H1 (cell line): Measurements from ENCODE around the gene ARRDC1. TPM values are rescaled to one million over a fixed set of nuclear protein-coding genes. Genes with fewer than 3 reads are reported as not detected.

Experiments
- CTCF ChIA-PET: fragments of 300-600 bp; sonication (Branson Sonifier 250); formaldehyde crosslinking; loops from one replicate; lab custom pipeline; 2021; ENCODE audit not compliant: partially characterized antibody; lab: Charles Lee
- POLR2A ChIA-PET: fragments of 300-600 bp; sonication (Branson Sonifier 250); formaldehyde crosslinking; loops from one replicate; lab custom pipeline; 2021; ENCODE audit warnings: inconsistent platforms; ENCODE audit not compliant: partially characterized antibody; lab: Charles Lee
- DNase-seq, 2 experiments: peaks; one replicate each; pipeline versions ENCODE4 v3.0.0 to v3.0.0-alpha.2; 2010 to 2022; ENCODE audit warnings: low spot score in 2 of 2, low read depth in 1 of 2, mixed read lengths in 1 of 2
- FAIRE-seq: peaks from 2 replicates; lab custom pipeline; 2011; peaks lifted over from hg19 to GRCh38; lab: Jason Lieb, UNC
- H2AFZ ChIP-seq: 2 replicates; pipeline ENCODE4 v1.8.1; 2012; ENCODE audit warnings: low read length, inconsistent platforms
- H2AK5ac ChIP-seq: 2 replicates; pipeline ENCODE4 v1.6.1; 2013; ENCODE audit warnings: low read depth, low read length
- H2BK120ac ChIP-seq: replicated peaks from 2 replicates; pipeline ENCODE3; 2013; ENCODE audit warnings: low read depth, low read length, inconsistent platforms
- H2BK12ac ChIP-seq: 2 replicates; pipeline ENCODE4 v1.6.1; 2013; ENCODE audit warnings: low read depth, low read length
- H2BK15ac ChIP-seq: 2 replicates; pipeline ENCODE4 v1.6.1; 2013; ENCODE audit warnings: low read length
- H2BK20ac ChIP-seq: 2 replicates; pipeline ENCODE4 v1.6.1; 2013; ENCODE audit warnings: low read length
- H2BK5ac ChIP-seq: 2 replicates; pipeline ENCODE4 v1.6.1; 2013; ENCODE audit warnings: low read depth, low read length
- H3K14ac ChIP-seq: 2 replicates; pipeline ENCODE4 v1.6.1; 2013; ENCODE audit warnings: inconsistent platforms; ENCODE audit not compliant: insufficient read length
- H3K18ac ChIP-seq: 2 replicates; pipeline ENCODE4 v1.6.1; 2013; ENCODE audit warnings: low read length; ENCODE audit errors: extremely low read depth
- H3K23ac ChIP-seq: 2 replicates; pipeline ENCODE4 v1.6.1; 2013; ENCODE audit warnings: inconsistent platforms; ENCODE audit not compliant: insufficient read length
- H3K23me2 ChIP-seq: 2 replicates; pipeline ENCODE4 v1.6.1; 2013; ENCODE audit warnings: low read depth, low read length
- H3K27ac ChIP-seq: 2 replicates; pipeline ENCODE4 v1.6.1; 2011; ENCODE audit warnings: low read depth, low read length, inconsistent platforms
- H3K27me3 ChIP-seq, 4 experiments: replicated peaks in 1 of 4; 1 replicate in 1 of 4; 2 replicates in 3 of 4; pipeline versions ENCODE4 v1.6.1 to v1.8.1; 2011 to 2013; ENCODE audit warnings: low read length in 3 of 4, mild to moderate bottlenecking in 3 of 4, inconsistent platforms in 2 of 4, mixed read lengths in 2 of 4, moderate library complexity in 1 of 4; ENCODE audit not compliant: control insufficient read depth in 3 of 4, insufficient read depth in 3 of 4; ENCODE audit errors: extremely low read depth in 1 of 4
- H3K36me3 ChIP-seq, 4 experiments: 2 replicates each; pipeline versions ENCODE4 v1.6.1 to v1.8.1; 2011 to 2013; ENCODE audit warnings: mild to moderate bottlenecking in 4 of 4, low read length in 3 of 4, moderate library complexity in 2 of 4, control low read depth in 1 of 4, inconsistent platforms in 1 of 4; ENCODE audit not compliant: insufficient read depth in 4 of 4, control insufficient read depth in 2 of 4
- H3K4ac ChIP-seq: replicated peaks from 2 replicates; pipeline ENCODE3; 2013; ENCODE audit warnings: low read length, low read depth, mixed read lengths, inconsistent platforms; ENCODE audit not compliant: insufficient read length
- H3K4me1 ChIP-seq, 4 experiments: replicated peaks in 1 of 4; 1 replicate in 1 of 4; 2 replicates in 3 of 4; pipeline versions ENCODE4 v1.6.1 to v1.8.1; 2011 to 2013; ENCODE audit warnings: low read length in 3 of 4, inconsistent platforms in 2 of 4, mixed read lengths in 1 of 4; ENCODE audit not compliant: insufficient read depth in 4 of 4, control insufficient read depth in 3 of 4
- H3K4me2 ChIP-seq, 2 experiments: 2 replicates each; pipeline versions ENCODE4 v1.6.1 to v1.8.1; 2011 to 2013; ENCODE audit warnings: low read depth in 2 of 2, low read length in 2 of 2, control low read depth in 1 of 2, inconsistent platforms in 1 of 2, mild to moderate bottlenecking in 1 of 2; ENCODE audit not compliant: insufficient read depth in 1 of 2
- H3K4me3 ChIP-seq, 4 experiments: fragments of 200-600, 300-600 bp in 1 of 4; sonication (generic), shearing (Covaris generic), sonication (Bioruptor Twin) in 1 of 4; 2 replicates each; pipeline versions ENCODE4 v1.5.1 to v1.8.1; 2011 to 2016; ENCODE audit warnings: low read length in 4 of 4, low read depth in 3 of 4, control low read depth in 2 of 4, inconsistent platforms in 2 of 4, mild to moderate bottlenecking in 2 of 4, mixed read lengths in 1 of 4, moderate library complexity in 1 of 4; ENCODE audit not compliant: insufficient read depth in 2 of 4; ENCODE audit errors: extremely low read depth in 1 of 4
- H3K56ac ChIP-seq: replicated peaks from 2 replicates; pipeline ENCODE3; 2013; ENCODE audit warnings: low read depth, mild to moderate bottlenecking, mixed read lengths, low read length, inconsistent platforms; ENCODE audit not compliant: insufficient read length
- H3K79me1 ChIP-seq: 2 replicates; pipeline ENCODE4 v1.6.1; 2013; ENCODE audit warnings: low read depth, low read length, control low read depth
- H3K79me2 ChIP-seq, 2 experiments: 2 replicates each; pipeline versions ENCODE4 v1.6.1 to v1.8.1; 2012 to 2013; ENCODE audit warnings: low read length in 2 of 2, mild to moderate bottlenecking in 2 of 2, inconsistent platforms in 1 of 2; ENCODE audit not compliant: insufficient read depth in 2 of 2, control insufficient read depth in 1 of 2
- H3K9ac ChIP-seq, 4 experiments: replicated peaks in 1 of 4; 1 replicate in 1 of 4; 2 replicates in 3 of 4; pipeline versions ENCODE4 v1.6.1 to v1.8.1; 2011 to 2013; ENCODE audit warnings: low read depth in 3 of 4, low read length in 3 of 4, control low read depth in 2 of 4, mild to moderate bottlenecking in 2 of 4, moderate library complexity in 2 of 4, inconsistent platforms in 1 of 4; ENCODE audit errors: extremely low read depth in 1 of 4
- H3K9me3 ChIP-seq, 2 experiments: 2 replicates each; pipeline versions ENCODE4 v1.6.1 to v1.8.1; 2012 to 2013; ENCODE audit warnings: mild to moderate bottlenecking in 2 of 2, moderate library complexity in 2 of 2, control low read depth in 1 of 2, inconsistent platforms in 1 of 2, low read depth in 1 of 2, low read length in 1 of 2, mixed read lengths in 1 of 2; ENCODE audit not compliant: insufficient read depth in 2 of 2
- H4K20me1 ChIP-seq, 2 experiments: replicated peaks in 1 of 2; 2 replicates each; pipeline versions ENCODE3 to v1.8.1; 2011 to 2013; ENCODE audit warnings: inconsistent platforms in 2 of 2, low read length in 2 of 2, mild to moderate bottlenecking in 1 of 2; ENCODE audit not compliant: insufficient read depth in 2 of 2, control insufficient read depth in 1 of 2
- H4K5ac ChIP-seq: 2 replicates; pipeline ENCODE4 v1.6.1; 2013; ENCODE audit warnings: low read length, low read depth, mixed read lengths, inconsistent platforms; ENCODE audit not compliant: insufficient read length
- H4K8ac ChIP-seq: 2 replicates; pipeline ENCODE4 v1.8.0; 2013; ENCODE audit warnings: mild to moderate bottlenecking, moderate library complexity, low read length, inconsistent platforms; ENCODE audit not compliant: insufficient read depth; ENCODE audit errors: extremely low read depth
- H4K91ac ChIP-seq: replicated peaks from 2 replicates; pipeline ENCODE3; 2013; ENCODE audit warnings: low read length, mixed read lengths, inconsistent platforms; ENCODE audit not compliant: insufficient read length
- CREB1 ChIP-seq: IDR thresholded peaks from 2 replicates; pipeline ENCODE4 v1.6.1; 2012; ENCODE audit warnings: inconsistent platforms
- CTCF ChIP-seq, 3 experiments: IDR thresholded peaks; 1 replicate in 2 of 3; 2 replicates in 1 of 3; pipeline versions ENCODE4 v1.5.1 to v1.6.1; 2011; ENCODE audit warnings: low read length in 3 of 3, mild to moderate bottlenecking in 3 of 3, inconsistent platforms in 2 of 3, low read depth in 1 of 3, moderate library complexity in 1 of 3; ENCODE audit not compliant: insufficient read depth in 1 of 3; ENCODE audit errors: control extremely low read depth in 1 of 3
- FOSL1 ChIP-seq: IDR thresholded peaks from 2 replicates; pipeline ENCODE4 v1.6.1; 2011; ENCODE audit warnings: mild to moderate bottlenecking, low read depth, low read length, moderate library complexity; ENCODE audit not compliant: insufficient read depth
- HDAC6 ChIP-seq: IDR thresholded peaks from one replicate; pipeline ENCODE4 v1.7.1; 2012; ENCODE audit warnings: low read depth, mild to moderate bottlenecking, inconsistent platforms, low read length, moderate library complexity
- MAFK ChIP-seq: IDR thresholded peaks from 2 replicates; pipeline ENCODE4 v1.6.1; 2012; ENCODE audit warnings: low read depth, mild to moderate bottlenecking, improper control_type of control experiment, low read length
- POU5F1 ChIP-seq: IDR thresholded peaks from 2 replicates; pipeline ENCODE4 v1.6.1; 2011; ENCODE audit warnings: low read depth, mild to moderate bottlenecking, low read length, moderate library complexity
- RFX5 ChIP-seq: IDR thresholded peaks from 2 replicates; pipeline ENCODE4 v1.6.1; 2011; ENCODE audit warnings: low read depth, low read length, improper control_type of control experiment, borderline replicate concordance
- RXRA ChIP-seq: IDR thresholded peaks from 2 replicates; pipeline ENCODE4 v1.6.1; 2011; ENCODE audit warnings: low read depth, mild to moderate bottlenecking, low read length, moderate library complexity; ENCODE audit not compliant: insufficient read depth
- SIN3A ChIP-seq, 2 experiments: IDR thresholded peaks in 1 of 2; conservative IDR thresholded peaks in 1 of 2; 2 replicates each; pipeline ENCODE4 v1.6.1; 2011 to 2012; ENCODE audit warnings: low read length in 2 of 2, improper control_type of control experiment in 1 of 2, low read depth in 1 of 2, mild to moderate bottlenecking in 1 of 2
- TEAD4 ChIP-seq: IDR thresholded peaks from 2 replicates; pipeline ENCODE4 v1.6.1; 2012; ENCODE audit warnings: low read depth, low read length, inconsistent platforms, mixed read lengths
- YY1 ChIP-seq: IDR thresholded peaks from 2 replicates; pipeline ENCODE4 v1.6.1; 2011; ENCODE audit warnings: low read depth, mild to moderate bottlenecking, low read length
- WGBS, 2 experiments: shearing (Covaris generic) in 1 of 2; methylation state at CpG; one replicate each; pipeline versions ENCODE4 v1.1.6 to v1.1.7; 2013 to 2015; ENCODE audit warnings: low lambda C conversion rate in 2 of 2, mixed read lengths in 2 of 2, inconsistent platforms in 1 of 2, low coverage in 1 of 2, missing lambda C conversion rate in 1 of 2; ENCODE audit not compliant: insufficient replicate concordance in 2 of 2, insufficient coverage in 1 of 2, insufficient read length in 1 of 2; ENCODE audit errors: extremely low coverage in 1 of 2, missing lambda C conversion rate in 1 of 2; 5-methylcytosine and 5-hydroxymethylcytosine counted together
- polyA plus RNA-seq, 7 experiments: library from polyadenylated mRNA; depleted of rRNA in 3 of 7; stranded (reverse) in 5 of 7; unstranded in 2 of 7; fragments of >200 nt in 5 of 7; fragments of 200-250 nt in 2 of 7; gene quantifications; 1 replicate in 5 of 7; 2 replicates in 1 of 7; 4 replicates in 1 of 7; pipeline versions ENCODE4 v1.2.1 to v1.2.3, GENCODE V29; 2011 to 2013; ENCODE audit warnings: missing spikeins in 2 of 7, mixed read lengths in 2 of 7
- total RNA-seq: library from RNA; stranded (reverse); fragmentation: NEBNext Ultra II Directional; extraction: Animal tissue kit (Norgen Biotek cat#: 25700); gene quantifications from 2 replicates; pipeline ENCODE4 v1.2.1, GENCODE V29; 2021

ARRDC1 gene
- total and polyA plus RNA-seq, 2 of the 8 experiments (the other 6 are each of a cell fraction or from before 2014, with no cell fraction given), result 22.0 to 58.4 TPM

GRCh38 chr9:137615387-137615871, 9.9 kb downstream of the ARRDC1 start:
- Histone ChIP-seq H3K36me3 (peaks cover 3 to 25% (median 11%) of the 10 kb centered on the region in 4 experiments; a peak in 6 of 8 replicates), H3K27ac (no peak overlapping the region), H3K27me3 (no peaks in the 10 kb centered on the region), H2AK5ac (no peak overlapping the region), H4K91ac (no peak overlapping the region), H3K79me2 (peaks cover 11 to 28% of the 10 kb centered on the region in 2 experiments), H4K20me1 (peaks cover 10 to 22% of the 10 kb centered on the region in 2 experiments), H2BK20ac (no peak overlapping the region), H2BK15ac (no peak overlapping the region), H3K4me1 (peaks cover 0 to 10% (median 5%) of the 10 kb centered on the region in 4 experiments; a peak in 5 of 7 replicates), H3K9ac (no peak overlapping the region; a peak in 1 of 7 replicates), H3K23me2 (peaks cover 4% of the 10 kb centered on the region; the same call in 1 of the 2 replicates), H3K4me2 (no peak overlapping the region), H3K23ac (no peak overlapping the region), H3K4me3 (no peak overlapping the region), H2BK5ac (no peak overlapping the region), H3K79me1 (peaks cover 6% of the 10 kb centered on the region; the same call in 1 of the 2 replicates), H3K56ac (no peak overlapping the region), H3K4ac (no peak overlapping the region), H3K18ac (no peak overlapping the region), H2AFZ (no peak overlapping the region), H2BK120ac (no peak overlapping the region), H3K14ac (no peak overlapping the region), H3K9me3 (no peaks in the 10 kb centered on the region), H4K5ac (no peak overlapping the region), H4K8ac (no peak overlapping the region), H2BK12ac (no peak overlapping the region)
- POLR2A ChIA-PET, result interaction anchor here (1.0 kb wide), 1 partner anchor 12 kb away, joined by 4 read pairs; no protein-coding TSS in a partner anchor
- no peak for DNase-seq
- FAIRE-seq, result no peak
- WGBS, 2 experiments, result 97% methylated on average over 16 of the region's 19 CpGs; no CpG with 5 or more reads in 1 of the 2 experiments
- CTCF ChIA-PET, result interaction anchor here (0.7 to 2.4 kb wide), 3 partner anchors 20 to 176 kb away, joined by 3 to 14 read pairs (median 5); no protein-coding TSS in a partner anchor
- TF ChIP-seq CTCF (IDR thresholded peaks at IDR 0.05; ENCODE audit: control extremely low read depth in 1 of 3, insufficient read depth in 1 of 3, low read depth in 1 of 3, low read length in 3 of 3) (no peak), FOSL1 (no peak), POU5F1 (no peak), MAFK (no peak), HDAC6 (no peak), YY1 (no peak), CREB1 (no peak), TEAD4 (no peak), RFX5 (no peak), RXRA (no peak), SIN3A (conservative IDR thresholded peaks at IDR 0.05 in 1 of 2, IDR thresholded peaks at IDR 0.05 in 1 of 2; ENCODE audit: low read depth in 1 of 2, low read length in 2 of 2) (no peak)
